IPS DF 6.9 (cell line): ENCODE data around the gene KMT2D.

Experiments used
- DNase-seq: peaks from one replicate; pipeline ENCODE4 v3.0.0-alpha.2; 2013; ENCODE audit warnings: low read depth, low spot score
- H3K27ac ChIP-seq: one replicate; pipeline ENCODE4 v1.5.1; 2013; ENCODE audit warnings: low read length, control low read depth
- H3K27me3 ChIP-seq: 2 replicates; pipeline ENCODE4 v1.6.1; 2013; ENCODE audit warnings: mild to moderate bottlenecking, low read length; ENCODE audit not compliant: control insufficient read depth, insufficient read depth
- H3K36me3 ChIP-seq: 2 replicates; pipeline ENCODE4 v1.6.1; 2013; ENCODE audit warnings: low read length; ENCODE audit not compliant: control insufficient read depth, insufficient read depth
- H3K4me1 ChIP-seq: 2 replicates; pipeline ENCODE4 v1.6.1; 2013; ENCODE audit warnings: low read length; ENCODE audit not compliant: control insufficient read depth, insufficient read depth
- H3K4me3 ChIP-seq: 2 replicates; pipeline ENCODE4 v1.5.1; 2013; ENCODE audit warnings: mild to moderate bottlenecking, low read length
- H3K9me3 ChIP-seq: 2 replicates; pipeline ENCODE4 v1.6.1; 2013; ENCODE audit warnings: low read length, inconsistent platforms; ENCODE audit not compliant: control insufficient read depth, insufficient read depth
- WGBS: extraction: QIAGEN DNeasy Blood & Tissue Kit; methylation state at CpG from one replicate; pipeline ENCODE4 v1.1.7; 2013; ENCODE audit warnings: mixed read lengths, missing lambda C conversion rate; ENCODE audit not compliant: insufficient read length, insufficient coverage; 5-methylcytosine and 5-hydroxymethylcytosine counted together

Gene KMT2D

DNA sequence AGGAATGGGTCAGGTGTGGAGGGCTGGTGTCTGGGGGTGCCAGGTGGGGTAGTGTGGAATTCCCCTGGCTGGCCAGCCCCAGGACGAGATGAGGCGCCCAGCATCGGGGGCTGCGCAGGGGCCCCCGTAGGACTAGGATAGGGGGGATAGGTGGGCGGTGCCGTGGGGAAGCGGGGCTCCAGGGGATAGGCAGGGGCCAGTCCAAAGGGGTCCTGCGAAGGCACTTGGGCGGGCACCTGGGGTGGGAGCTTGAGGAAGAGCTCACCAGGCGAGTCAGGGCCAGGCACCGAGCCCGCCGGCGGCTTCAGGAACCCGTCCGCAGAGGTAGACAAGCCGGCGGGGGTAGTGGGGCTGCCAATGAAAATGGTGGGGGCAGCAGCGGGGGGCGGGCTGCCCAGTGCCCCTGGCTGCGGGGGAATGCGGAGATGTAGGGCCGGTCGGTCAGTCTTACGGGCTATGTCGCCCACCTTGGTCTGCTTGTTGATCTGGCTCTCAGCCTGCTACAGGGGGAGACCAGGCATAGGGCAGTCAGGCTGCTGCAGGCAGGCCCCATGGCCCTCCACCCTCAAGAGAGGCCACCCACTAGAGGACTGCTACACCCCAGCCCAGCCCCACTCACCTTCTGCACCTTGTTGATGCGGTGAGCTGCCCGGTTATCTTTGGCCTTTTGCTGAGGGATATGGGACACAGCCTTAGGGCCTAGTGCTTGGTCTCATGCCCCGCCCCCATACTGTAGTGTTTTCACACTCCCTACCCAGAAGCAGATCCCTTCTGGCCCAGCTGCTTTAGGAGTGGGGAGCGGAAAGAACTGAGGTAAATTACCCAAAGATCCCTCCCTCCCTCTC is 19.3 kb downstream of the KMT2D start:
- WGBS = no CpG with 5 or more reads among the region's 31 CpGs
- no peaks in the 10 kb centered on the region for H3K4me1 ChIP-seq

DNA sequence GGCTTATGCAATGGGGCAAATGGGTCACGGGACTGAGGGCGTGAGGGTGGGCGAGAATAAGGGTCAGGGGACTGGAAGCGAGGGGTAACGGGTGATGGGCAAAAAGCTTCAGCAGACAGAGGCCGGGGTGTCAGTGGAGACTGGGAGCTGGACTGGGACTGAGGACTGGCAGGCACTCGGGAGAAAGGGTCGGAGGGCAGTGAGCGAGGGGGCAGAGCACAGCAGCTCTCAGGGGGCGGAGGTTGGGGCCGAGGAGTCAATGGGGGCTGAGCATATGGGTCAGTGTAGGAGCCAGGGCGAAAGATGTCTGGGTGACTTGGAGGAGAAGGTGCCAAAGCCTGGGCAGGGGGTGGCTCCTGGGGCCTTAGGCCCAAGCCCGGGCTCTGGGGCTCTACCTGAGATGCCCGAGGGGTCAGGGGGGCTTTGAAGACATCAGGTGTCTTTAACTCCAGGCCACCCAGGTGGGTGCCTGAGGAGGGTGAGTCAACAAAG is 20.2 kb downstream of the KMT2D start:
- H3K4me1 ChIP-seq = no peaks in the 10 kb centered on the region
- H3K27ac ChIP-seq = no peak overlapping the region
- no peak overlapping the region for H3K4me3 ChIP-seq
- no peak for DNase-seq
- WGBS = no CpG with 5 or more reads among the region's 14 CpGs
- no peaks in the 10 kb centered on the region for H3K27me3 ChIP-seq
- H3K9me3 ChIP-seq = no peaks in the 10 kb centered on the region
- H3K36me3 ChIP-seq = peaks cover 71% of the 10 kb centered on the region

More for the DNA sequence above, 19.3 kb downstream of the KMT2D start:
- Histone ChIP-seq H3K27ac (no peak overlapping the region), H3K36me3 (peaks cover 77% of the 10 kb centered on the region), H3K4me3 (no peak overlapping the region), H3K9me3 (no peaks in the 10 kb centered on the region), H3K27me3 (no peaks in the 10 kb centered on the region)
- no peak for DNase-seq

DNA sequence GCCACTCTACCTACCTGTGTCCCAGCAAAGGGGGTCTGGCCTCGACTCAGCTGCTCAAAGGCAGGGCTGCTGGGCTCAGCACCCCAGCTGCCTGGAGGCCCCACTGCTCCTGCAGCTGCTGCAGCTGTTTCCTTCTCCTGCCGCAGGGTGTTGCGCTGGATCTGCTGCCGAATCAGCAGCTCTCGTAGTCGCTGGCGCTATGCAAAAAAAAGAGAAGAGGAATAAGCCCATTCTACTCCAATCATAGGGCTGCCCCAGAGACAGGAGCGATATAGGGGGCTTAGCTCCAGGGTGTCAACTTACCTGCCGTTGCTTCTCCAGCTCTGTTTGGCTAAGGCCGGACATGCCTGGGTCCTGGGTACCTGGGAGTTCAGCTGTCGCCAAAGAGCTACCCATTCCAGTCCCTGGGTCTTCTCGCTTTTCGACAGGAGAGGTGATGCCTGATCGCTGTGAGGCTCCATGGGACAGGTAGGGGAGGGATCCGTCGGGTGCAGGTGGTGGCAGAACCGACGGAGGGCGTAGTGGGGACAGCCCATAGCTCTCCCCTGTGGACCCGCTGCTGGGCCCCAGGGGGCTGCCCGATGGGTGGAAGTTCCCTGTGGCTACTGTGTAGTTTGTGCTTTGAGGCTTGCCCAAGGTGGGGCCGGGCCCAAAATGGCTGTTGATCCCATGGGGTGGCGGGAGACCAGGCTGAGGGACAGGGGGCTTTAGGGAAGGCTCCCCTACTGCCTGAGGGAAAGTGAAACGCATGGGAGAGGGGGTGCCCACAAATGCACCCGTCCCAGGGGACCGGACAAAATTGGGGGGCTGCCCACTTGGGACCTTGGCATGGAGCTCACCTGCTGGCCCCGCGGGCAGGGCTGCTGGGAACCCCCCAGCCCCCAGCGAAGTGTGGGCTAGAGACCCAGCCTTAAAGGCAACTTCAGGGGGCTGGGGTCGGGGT is 20.9 kb downstream of the KMT2D start:
- H3K36me3 ChIP-seq = peaks cover 72% of the 10 kb centered on the region

DNA sequence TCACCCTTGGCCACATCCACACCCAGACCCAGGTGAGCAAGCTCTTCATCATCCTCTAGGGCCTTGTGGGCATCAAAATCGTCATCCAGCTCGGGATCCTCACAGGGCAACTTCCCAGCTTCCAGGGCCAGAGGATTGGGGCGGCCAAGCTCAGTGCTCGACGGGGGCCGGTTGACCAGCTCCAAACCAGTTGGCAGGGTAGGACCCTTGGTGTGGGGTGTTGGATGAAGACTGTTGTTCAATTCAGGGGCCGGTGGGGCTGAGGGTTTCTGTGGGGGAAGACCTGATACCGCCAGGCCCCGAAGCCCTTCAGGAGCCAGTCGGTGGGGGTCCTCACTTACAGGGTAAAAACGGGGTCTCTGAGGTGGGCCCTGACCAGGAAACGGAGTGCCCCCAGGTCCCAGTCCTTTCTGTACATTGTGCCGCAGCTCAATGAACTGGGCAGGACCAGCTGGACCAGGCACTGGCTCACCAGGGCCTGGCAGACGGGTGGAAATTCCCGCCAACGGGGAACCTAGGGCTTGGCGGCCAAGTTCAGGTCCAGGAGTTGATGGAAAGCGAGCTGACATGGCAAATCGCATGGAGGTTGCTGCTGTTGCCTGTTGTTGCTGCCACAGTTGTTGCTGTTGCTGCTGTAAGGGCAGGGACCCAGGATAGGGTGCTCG is 22.2 kb downstream of the KMT2D start:
- Histone ChIP-seq H3K36me3 (peaks cover 78% of the 10 kb centered on the region), H3K4me3 (no peak overlapping the region), H3K27me3 (no peaks in the 10 kb centered on the region), H3K27ac (no peak overlapping the region), H3K9me3 (no peaks in the 10 kb centered on the region), H3K4me1 (no peaks in the 10 kb centered on the region)
- WGBS = no CpG with 5 or more reads among the region's 20 CpGs
- no peak for DNase-seq

More for the DNA sequence above, 20.9 kb downstream of the KMT2D start:
- no CpG with 5 or more reads among the region's 30 CpGs for WGBS
- Histone ChIP-seq H3K9me3 (no peaks in the 10 kb centered on the region), H3K27ac (no peak overlapping the region), H3K4me3 (no peak overlapping the region), H3K4me1 (no peaks in the 10 kb centered on the region), H3K27me3 (no peaks in the 10 kb centered on the region)
- no peak for DNase-seq

DNA sequence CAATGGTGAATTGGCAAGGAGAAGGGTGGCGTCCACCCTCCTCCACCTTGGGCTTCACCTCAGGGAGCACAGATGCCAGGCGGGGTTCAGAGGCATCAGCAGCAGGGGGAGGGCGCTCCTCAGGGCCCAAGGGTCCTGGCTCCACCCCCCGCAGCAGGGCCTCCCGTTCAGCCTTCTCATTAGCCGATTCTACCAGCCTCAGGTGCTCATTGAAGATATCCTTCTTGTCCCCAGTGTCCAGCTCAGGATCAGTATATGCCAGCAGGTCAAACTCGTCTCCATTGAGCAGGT is 22.7 kb downstream of the KMT2D start:
- Histone ChIP-seq H3K36me3 (peaks cover 78% of the 10 kb centered on the region), H3K27me3 (no peaks in the 10 kb centered on the region)

DNA sequence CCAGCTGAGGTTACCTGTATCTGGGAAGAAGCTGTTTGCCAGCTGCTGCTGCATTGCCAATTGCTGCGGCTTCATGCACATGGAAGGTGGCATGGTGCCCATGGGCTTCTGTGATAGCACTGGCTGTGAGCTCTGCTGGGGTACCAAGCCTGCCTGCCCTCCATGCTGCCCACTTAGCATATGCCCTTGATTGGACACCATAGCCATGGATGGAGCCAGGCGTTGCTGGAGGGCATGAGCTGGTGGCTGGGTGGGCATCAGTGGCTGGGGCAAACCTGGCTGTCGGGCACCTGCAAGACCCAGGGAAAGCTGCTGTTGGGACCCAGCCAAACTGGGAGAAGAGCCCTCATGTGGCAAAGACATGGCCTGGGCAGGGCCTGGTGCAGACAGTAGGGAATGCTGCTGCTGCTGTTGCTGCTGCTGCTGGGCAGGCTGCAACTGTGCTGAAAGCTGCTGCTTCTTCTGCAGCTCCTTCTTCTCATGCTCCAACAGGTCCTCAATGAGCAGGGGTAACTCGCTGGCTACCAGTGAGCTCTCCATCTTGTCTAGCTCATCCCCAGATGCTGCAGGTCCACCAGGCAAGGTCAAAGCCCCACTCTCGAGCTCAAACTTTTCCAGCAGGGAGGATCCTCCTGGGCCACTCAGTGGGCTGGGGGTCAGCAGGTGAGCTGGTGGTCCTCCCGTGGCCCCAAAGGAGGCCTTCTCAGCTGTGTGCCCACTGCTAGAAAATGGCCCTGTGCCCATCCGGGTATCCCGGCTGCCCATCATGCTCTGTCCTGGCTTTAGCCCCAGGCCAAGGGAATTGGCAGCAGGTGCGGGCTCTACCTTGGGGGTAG is 23.3 kb downstream of the KMT2D start:
- WGBS = no CpG with 5 or more reads among the region's 9 CpGs
- H3K36me3 ChIP-seq = peaks cover 78% of the 10 kb centered on the region
- no peak overlapping the region for H3K4me3 ChIP-seq
- H3K4me1 ChIP-seq = no peaks in the 10 kb centered on the region
- no peak overlapping the region for H3K27ac ChIP-seq
- no peaks in the 10 kb centered on the region for H3K9me3 ChIP-seq
- no peak for DNase-seq
- H3K27me3 ChIP-seq = no peaks in the 10 kb centered on the region

More for the DNA sequence above, 22.7 kb downstream of the KMT2D start:
- Histone ChIP-seq H3K9me3 (no peaks in the 10 kb centered on the region), H3K27ac (no peak overlapping the region), H3K4me1 (no peaks in the 10 kb centered on the region), H3K4me3 (no peak overlapping the region)
- no peak for DNase-seq
- no CpG with 5 or more reads among the region's 7 CpGs for WGBS

DNA sequence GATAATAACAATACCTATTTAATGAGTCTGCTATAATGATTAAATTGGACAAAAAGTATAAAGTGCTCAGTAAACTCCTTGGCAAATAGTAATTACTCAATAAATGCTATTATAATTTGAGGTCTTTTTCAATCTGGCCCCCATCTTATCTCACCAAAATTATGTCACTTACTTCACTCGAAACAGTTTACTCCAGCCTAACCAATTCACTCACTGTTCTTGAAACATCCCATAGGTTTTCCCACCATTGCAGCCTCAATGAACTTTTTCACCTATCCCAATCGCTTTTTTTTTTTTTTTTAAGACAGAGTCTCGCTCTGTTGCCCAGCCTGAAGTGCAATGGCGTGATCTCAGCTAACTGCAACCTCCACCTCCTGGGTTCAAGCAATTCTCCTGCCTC is 24.6 kb downstream of the KMT2D start:
- no CpG with 5 or more reads among the region's 4 CpGs for WGBS
- Histone ChIP-seq H3K4me1 (no peaks in the 10 kb centered on the region), H3K9me3 (no peaks in the 10 kb centered on the region), H3K27me3 (no peaks in the 10 kb centered on the region), H3K27ac (no peak overlapping the region), H3K4me3 (no peak overlapping the region), H3K36me3 (peaks cover 77% of the 10 kb centered on the region)
- no peak for DNase-seq

DNA sequence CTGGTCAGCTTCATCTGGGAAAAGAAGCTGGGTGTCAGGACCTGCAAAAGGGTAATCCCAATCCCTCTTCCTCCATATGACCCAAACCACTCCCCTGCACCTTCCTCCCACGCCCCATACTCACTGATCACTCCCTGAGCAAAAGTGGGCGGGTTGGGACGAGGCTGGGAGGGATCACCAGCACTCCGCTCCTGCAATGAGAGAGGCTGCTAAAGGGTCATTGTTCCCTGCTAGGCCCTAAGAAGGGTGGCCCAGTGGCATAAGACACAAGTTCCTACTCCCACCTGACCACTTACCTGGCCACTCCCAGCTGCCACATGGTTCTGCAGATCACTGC is 26.3 kb downstream of the KMT2D start:
- no peak overlapping the region for H3K4me3 ChIP-seq
- no peak overlapping the region for H3K27ac ChIP-seq
- H3K36me3 ChIP-seq = peaks cover 75% of the 10 kb centered on the region
- H3K27me3 ChIP-seq = no peaks in the 10 kb centered on the region
- no peaks in the 10 kb centered on the region for H3K4me1 ChIP-seq
- H3K9me3 ChIP-seq = no peaks in the 10 kb centered on the region
- WGBS = no CpG with 5 or more reads among the region's 4 CpGs
- no peak for DNase-seq

DNA sequence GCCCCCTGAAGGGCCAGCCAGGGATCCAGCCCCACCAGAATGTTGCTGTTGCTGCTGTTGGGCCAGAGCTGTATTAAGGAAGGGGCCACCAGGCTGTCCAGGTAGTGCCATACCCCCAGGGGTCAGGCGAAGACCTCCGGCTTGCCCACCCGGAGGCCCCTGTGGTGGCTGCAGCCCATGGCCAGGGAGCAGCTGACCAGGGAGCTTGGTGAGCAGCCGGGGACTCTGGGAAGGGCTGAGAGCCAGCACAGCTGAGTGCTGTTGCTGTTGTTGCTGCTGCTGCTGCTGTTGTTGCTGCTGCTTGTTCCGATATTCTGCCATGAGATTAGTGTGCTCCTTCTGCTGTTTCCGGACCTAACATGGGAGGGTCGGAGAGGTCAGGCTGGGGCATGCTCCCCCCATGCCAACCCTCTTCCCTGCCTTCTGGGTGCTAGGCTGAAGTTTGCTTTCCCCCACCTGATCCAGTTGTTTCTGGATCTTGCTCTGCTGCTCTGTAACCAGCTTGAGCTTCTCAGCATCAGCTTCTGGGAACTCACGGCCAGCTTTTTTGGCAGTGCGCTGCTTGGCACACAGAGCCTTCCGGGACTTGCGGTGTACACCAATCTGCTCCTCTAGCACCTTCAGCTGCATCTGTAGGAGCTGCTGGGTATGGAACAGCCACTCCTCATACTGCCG is 26.8 kb downstream of the KMT2D start:
- Histone ChIP-seq H3K9me3 (no peaks in the 10 kb centered on the region), H3K27ac (no peak overlapping the region), H3K36me3 (peaks cover 75% of the 10 kb centered on the region), H3K27me3 (no peaks in the 10 kb centered on the region), H3K4me3 (no peak overlapping the region), H3K4me1 (no peaks in the 10 kb centered on the region)
- DNase-seq = no peak
- WGBS = no CpG with 5 or more reads among the region's 12 CpGs
